DOHH2 (cell line): ENCODE measurements around the gene KATNIP.

ENCODE experiments used
- H3F3A ChIP-seq: fragments of 200-600 bp; sonication (generic), shearing (Covaris generic); 2 replicates; pipeline ENCODE4 v1.6.0; 2016; ENCODE audit warnings: antibody characterized with exemption, mild to moderate bottlenecking; ENCODE audit not compliant: control insufficient read depth, insufficient read depth
- H3K27ac ChIP-seq: fragments of 200-600 bp; sonication (generic); 2 replicates; pipeline ENCODE4 v1.5.1; 2014; ENCODE audit warnings: low read depth, mild to moderate bottlenecking, low read length, moderate library complexity
- H3K27me3 ChIP-seq: fragments of 200-600 bp; sonication (generic); 2 replicates; pipeline ENCODE4 v1.6.1; 2014; ENCODE audit warnings: mild to moderate bottlenecking, low read length, mixed read lengths; ENCODE audit not compliant: control insufficient read depth
- H3K36me3 ChIP-seq: fragments of 200-600 bp; sonication (generic); 2 replicates; pipeline ENCODE4 v1.6.1; 2014; ENCODE audit warnings: mild to moderate bottlenecking, low read length, moderate library complexity, mixed read lengths; ENCODE audit not compliant: control insufficient read depth
- H3K4me1 ChIP-seq: fragments of 200-600 bp; sonication (generic); 2 replicates; pipeline ENCODE4 v1.6.1; 2014; ENCODE audit warnings: mild to moderate bottlenecking, low read length, mixed read lengths; ENCODE audit not compliant: control insufficient read depth
- H3K4me2 ChIP-seq: fragments of 200-600 bp; sonication (generic); 2 replicates; pipeline ENCODE4 v1.6.0; 2014; ENCODE audit warnings: mild to moderate bottlenecking, low read length, moderate library complexity
- H3K4me3 ChIP-seq: fragments of 200-600 bp; sonication (generic); 2 replicates; pipeline ENCODE4 v1.5.1; 2014; ENCODE audit warnings: mild to moderate bottlenecking, low read length, mixed read lengths
- H3K79me2 ChIP-seq: fragments of 200-600 bp; sonication (generic); 2 replicates; pipeline ENCODE4 v1.6.1; 2014; ENCODE audit warnings: mild to moderate bottlenecking, low read length, mixed read lengths; ENCODE audit not compliant: control insufficient read depth
- H3K9me2 ChIP-seq: fragments of 200-600 bp; sonication (generic); replicated peaks from 2 replicates; pipeline ENCODE4 v1.6.1; 2014; ENCODE audit warnings: mild to moderate bottlenecking, low read length, mixed read lengths; ENCODE audit not compliant: control insufficient read depth
- H3K9me3 ChIP-seq: fragments of 200-600 bp; sonication (generic); 2 replicates; pipeline ENCODE4 v1.6.1; 2014; ENCODE audit warnings: antibody characterized with exemption, low read length, mixed read lengths; ENCODE audit not compliant: control insufficient read depth, insufficient read depth
- H4K20me1 ChIP-seq: fragments of 200-600 bp; sonication (generic); 2 replicates; pipeline ENCODE4 v1.6.0; 2014; ENCODE audit warnings: low read depth, mild to moderate bottlenecking, antibody characterized with exemption, low read length, moderate library complexity; ENCODE audit not compliant: control insufficient read depth, insufficient read depth
- CTCF ChIP-seq: fragments of 200-600 bp; sonication (generic); IDR thresholded peaks from one replicate; pipeline ENCODE4 v1.5.1; 2014; ENCODE audit warnings: antibody characterized with exemption, mild to moderate bottlenecking, low read depth, low read length; ENCODE audit not compliant: poor library complexity, severe bottlenecking
- EZH2phosphoT487 ChIP-seq: fragments of 200-600 bp; sonication (generic); IDR thresholded peaks from 2 replicates; pipeline ENCODE4 v1.6.1; 2017; ENCODE audit warnings: borderline replicate concordance, mild to moderate bottlenecking, antibody characterized with exemption, low read length, moderate library complexity, mixed read lengths

The KATNIP gene

GRCh38 chr16:27522173-27522707 is 27.7 kb upstream of the KATNIP start:
- no peak overlapping the region for H3K27ac ChIP-seq
- H4K20me1 ChIP-seq: no peaks in the 10 kb centered on the region
- no peak overlapping the region for H3K4me3 ChIP-seq
- no peaks in the 10 kb centered on the region for H3K27me3 ChIP-seq
- H3K79me2 ChIP-seq: no peaks in the 10 kb centered on the region
- peaks cover 22% of the 10 kb centered on the region for H3K36me3 ChIP-seq
- H3K9me2 ChIP-seq: no peaks in the 10 kb centered on the region
- no peaks in the 10 kb centered on the region for H3K9me3 ChIP-seq
- no peaks in the 10 kb centered on the region for H3K4me1 ChIP-seq
- no peaks in the 10 kb centered on the region for H3F3A ChIP-seq
- TF ChIP-seq EZH2phosphoT487 (no peak), CTCF (no peak)
- no peak overlapping the region for H3K4me2 ChIP-seq

DNA sequence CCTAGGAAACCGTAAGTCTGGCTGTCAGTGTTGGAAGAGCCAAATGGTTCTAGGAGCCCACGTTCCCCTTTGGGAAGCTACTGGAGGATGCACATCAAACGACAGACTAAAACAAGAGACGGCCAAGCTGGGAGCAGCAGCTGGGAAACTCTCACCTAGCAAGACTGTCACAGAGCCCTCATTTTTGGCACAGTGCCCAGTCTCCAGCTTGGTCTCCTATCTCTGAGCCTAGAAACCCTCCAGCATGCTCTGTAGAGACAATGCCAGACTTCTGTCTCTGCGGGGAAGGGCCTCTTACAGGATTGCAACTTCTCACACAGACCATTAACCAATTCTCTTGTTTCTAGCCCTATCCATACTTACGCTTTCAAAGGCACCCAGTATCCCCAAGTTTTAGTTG is 23.8 kb upstream of the KATNIP start:
- no peak overlapping the region for H3K27ac ChIP-seq
- H4K20me1 ChIP-seq: no peaks in the 10 kb centered on the region
- H3K4me2 ChIP-seq: no peak overlapping the region
- H3K9me2 ChIP-seq: no peaks in the 10 kb centered on the region
- H3F3A ChIP-seq: no peaks in the 10 kb centered on the region
- no peaks in the 10 kb centered on the region for H3K9me3 ChIP-seq
- no peak for TF ChIP-seq EZH2phosphoT487
- TF ChIP-seq CTCF: no peak
- no peak overlapping the region for H3K4me3 ChIP-seq
- H3K4me1 ChIP-seq: no peaks in the 10 kb centered on the region
- H3K27me3 ChIP-seq: no peaks in the 10 kb centered on the region
- H3K36me3 ChIP-seq: peaks cover 51% of the 10 kb centered on the region
- no peaks in the 10 kb centered on the region for H3K79me2 ChIP-seq

- no peaks in the 10 kb centered on the region for H3K27me3 ChIP-seq
- H3K36me3 ChIP-seq: peaks cover 69% of the 10 kb centered on the region
- H3K4me2 ChIP-seq: no peak overlapping the region
Observed at GRCh38 chr16:27528294-27528693, 21.6 kb upstream of the KATNIP start.

More at GRCh38 chr16:27528294-27528693, 21.6 kb upstream of the KATNIP start:
- Histone ChIP-seq H4K20me1 (no peaks in the 10 kb centered on the region), H3K27ac (no peak overlapping the region), H3F3A (no peaks in the 10 kb centered on the region), H3K9me3 (no peaks in the 10 kb centered on the region), H3K9me2 (no peaks in the 10 kb centered on the region), H3K79me2 (no peaks in the 10 kb centered on the region), H3K4me1 (no peaks in the 10 kb centered on the region), H3K4me3 (no peak overlapping the region)
- TF ChIP-seq CTCF (no peak), EZH2phosphoT487 (no peak)
